Smooth muscle cell (in vitro differentiated cells): ENCODE results near the gene MECR. TPM values are rescaled to one million over a fixed set of nuclear protein-coding genes. Genes with fewer than 3 reads are reported as not detected.

Experiments
- DNase-seq: peaks from one replicate; lab custom pipeline; 2025; ENCODE audit not compliant: unreplicated experiment; lab: John Stamatoyannopoulos, UW
- H2AFZ ChIP-seq: fragments of 200-600 bp; sonication (generic); 2 replicates; pipeline ENCODE4 v1.6.0; 2016; ENCODE audit warnings: antibody characterized with exemption, low read depth, mild to moderate bottlenecking
- H3F3A ChIP-seq: fragments of 200-600 bp; sonication (generic); 2 replicates; pipeline ENCODE4 v1.6.0; 2017; ENCODE audit warnings: antibody characterized with exemption, low read depth
- H3K27ac ChIP-seq: fragments of 200-600 bp; sonication (generic); 2 replicates; pipeline ENCODE4 v1.5.1; 2016; ENCODE audit warnings: low read depth, mild to moderate bottlenecking
- H3K27me3 ChIP-seq: fragments of 200-600 bp; sonication (generic); 2 replicates; pipeline ENCODE4 v1.6.1; 2016; ENCODE audit warnings: low read depth, mild to moderate bottlenecking
- H3K36me3 ChIP-seq: fragments of 200-600 bp; sonication (generic); 2 replicates; pipeline ENCODE4 v1.5.1; 2016; ENCODE audit warnings: low read depth
- H3K4me1 ChIP-seq: fragments of 200-600 bp; sonication (generic); 2 replicates; pipeline ENCODE4 v1.5.1; 2016; ENCODE audit warnings: low read depth
- H3K4me2 ChIP-seq: fragments of 200-600 bp; sonication (generic); 2 replicates; pipeline ENCODE4 v1.6.0; 2016; ENCODE audit warnings: mild to moderate bottlenecking
- H3K4me3 ChIP-seq: fragments of 200-600 bp; sonication (generic); 2 replicates; pipeline ENCODE4 v1.5.1; 2016; ENCODE audit warnings: mild to moderate bottlenecking
- H3K79me2 ChIP-seq: fragments of 200-600 bp; sonication (generic); 2 replicates; pipeline ENCODE4 v1.6.0; 2016; ENCODE audit warnings: low read depth, mild to moderate bottlenecking
- H3K9ac ChIP-seq: fragments of 200-600 bp; sonication (generic); 2 replicates; pipeline ENCODE4 v1.6.0; 2016; ENCODE audit warnings: low read depth
- H3K9me3 ChIP-seq: fragments of 200-600 bp; sonication (generic); replicated peaks from 2 replicates; pipeline ENCODE4 v1.5.1; 2016; ENCODE audit warnings: low read depth
- H4K20me1 ChIP-seq: fragments of 200-600 bp; sonication (generic); 2 replicates; pipeline ENCODE4 v1.6.0; 2016; ENCODE audit warnings: low read depth
- CTCF ChIP-seq: fragments of 200-600 bp; sonication (generic); IDR thresholded peaks from 2 replicates; pipeline ENCODE4 v1.5.1; 2017; ENCODE audit warnings: borderline replicate concordance, mild to moderate bottlenecking, antibody characterized with exemption; ENCODE audit not compliant: insufficient read depth, poor library complexity, severe bottlenecking
- WGBS: methylation state at CpG from one replicate; pipeline ENCODE4 v1.1.7; 2016; ENCODE audit warnings: low lambda C conversion rate; 5-methylcytosine and 5-hydroxymethylcytosine counted together
- polyA plus RNA-seq: library from polyadenylated mRNA; unstranded; fragments of >200 nt; fragmentation: Nextera tagmentation; extraction: Ambion mirVana; gene quantifications from 2 replicates; pipeline ENCODE4 v1.2.1, GENCODE V29; 2016
- total RNA-seq: library from RNA; depleted of rRNA; stranded (reverse); fragments of >200 nt; gene quantifications from 2 replicates; pipeline ENCODE4 v1.2.3, GENCODE V29; 2014

Gene MECR
- total and polyA plus RNA-seq, 2 experiments from 2014 or later: 11.6 to 43.8 TPM

GRCh38 chr1:29164588-29164987, 66.1 kb downstream of the MECR start:
- Histone ChIP-seq H3K4me1 (peaks cover 46% of the 10 kb centered on the region), H3K4me3 (no peak overlapping the region), H3K27ac (peak overlapping the region; percentile 76), H3K4me2 (no peak overlapping the region), H3K9ac (no peak overlapping the region), H3K27me3 (no peaks in the 10 kb centered on the region), H3K79me2 (peaks cover 98% of the 10 kb centered on the region), H4K20me1 (peaks cover 98% of the 10 kb centered on the region), H3F3A (peaks cover 44% of the 10 kb centered on the region), H3K36me3 (no peaks in the 10 kb centered on the region), H3K9me3 (no peaks in the 10 kb centered on the region), H2AFZ (no peak overlapping the region)
- no peak for TF ChIP-seq CTCF
- DNase-seq: no peak
- WGBS: 92% methylated on average over 4 of the region's 4 CpGs

GRCh38 chr1:29162476-29163138, 68.1 kb downstream of the MECR start:
- peaks cover 54% of the 10 kb centered on the region for H3K4me1 ChIP-seq
- no peak for TF ChIP-seq CTCF
- peaks cover 86% of the 10 kb centered on the region for H4K20me1 ChIP-seq
- peak overlapping the region; percentile 58 for H3K4me2 ChIP-seq
- no peak overlapping the region for H2AFZ ChIP-seq
- H3K79me2 ChIP-seq: peaks cover 79% of the 10 kb centered on the region
- no peak overlapping the region for H3K4me3 ChIP-seq
- DNase-seq: no peak
- H3K36me3 ChIP-seq: peaks cover 2% of the 10 kb centered on the region
- H3K9me3 ChIP-seq: no peaks in the 10 kb centered on the region
- WGBS: 36% methylated on average over 9 of the region's 9 CpGs
- peaks cover 60% of the 10 kb centered on the region for H3F3A ChIP-seq
- peak overlapping the region; percentile 76 for H3K27ac ChIP-seq
- no peaks in the 10 kb centered on the region for H3K27me3 ChIP-seq
- peak overlapping the region; percentile 1 for H3K9ac ChIP-seq

- Histone ChIP-seq H3K4me3 (no peak overlapping the region), H3K4me1 (peaks cover 58% of the 10 kb centered on the region), H3K27me3 (no peaks in the 10 kb centered on the region), H3F3A (peaks cover 61% of the 10 kb centered on the region), H3K9me3 (no peaks in the 10 kb centered on the region), H2AFZ (no peak overlapping the region), H3K4me2 (peak overlapping the region; percentile 58), H3K9ac (peak overlapping the region; percentile 1), H3K27ac (peak overlapping the region; percentile 76), H4K20me1 (peaks cover 86% of the 10 kb centered on the region), H3K79me2 (peaks cover 73% of the 10 kb centered on the region), H3K36me3 (peaks cover 2% of the 10 kb centered on the region)
- no peak for TF ChIP-seq CTCF
- DNase-seq: no peak
- 19% methylated on average over 4 of the region's 4 CpGs for WGBS
These were observed 68.7 kb downstream of the MECR start for GRCh38 chr1:29162025-29162424.

DNA sequence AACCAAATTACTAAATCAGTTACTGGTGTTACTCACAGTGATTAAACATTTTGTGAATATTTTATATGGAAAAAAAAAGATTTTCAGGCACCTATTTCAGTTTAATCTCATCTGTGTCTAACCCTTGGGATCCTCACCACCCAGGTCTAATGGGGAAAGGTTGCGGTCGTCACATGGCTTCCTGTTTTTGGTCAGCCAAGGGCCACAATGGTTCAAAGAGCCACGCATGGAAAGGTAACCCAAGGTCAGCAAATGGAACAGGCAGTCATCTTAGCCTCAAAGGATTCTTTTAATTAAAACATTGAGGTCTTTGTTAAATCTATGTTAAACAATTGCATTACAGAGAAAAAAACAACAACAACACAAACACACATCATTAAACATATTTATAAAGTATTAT, 71.0 kb downstream of the MECR start:
- WGBS: 90% methylated on average over 3 of the region's 3 CpGs
- peaks cover 2% of the 10 kb centered on the region for H3K36me3 ChIP-seq

More for the DNA sequence above, 71.0 kb downstream of the MECR start:
- H3K27me3 ChIP-seq: no peaks in the 10 kb centered on the region
- peaks cover 51% of the 10 kb centered on the region for H3F3A ChIP-seq
- no peak overlapping the region for H3K9ac ChIP-seq
- no peak overlapping the region for H3K4me3 ChIP-seq
- DNase-seq: no peak
- H3K9me3 ChIP-seq: no peaks in the 10 kb centered on the region
- peaks cover 41% of the 10 kb centered on the region for H3K4me1 ChIP-seq
- peaks cover 62% of the 10 kb centered on the region for H3K79me2 ChIP-seq
- H2AFZ ChIP-seq: no peak overlapping the region
- no peak overlapping the region for H3K4me2 ChIP-seq
- H4K20me1 ChIP-seq: peaks cover 72% of the 10 kb centered on the region
- TF ChIP-seq CTCF: no peak
- peak overlapping the region; percentile 20 for H3K27ac ChIP-seq
